DND-41 (cell line): ENCODE data around the gene STMN1.

ENCODE experiments used
- ATAC-seq: fragments of 200-7000 bp; cut with Tn5 transposase; 3 replicates; pipeline ENCODE4 v1.9.1; 2021; ENCODE audit warnings: low read depth; ENCODE audit not compliant: insufficient read depth
- DNase-seq: peaks from one replicate; pipeline ENCODE4 v3.0.0-alpha.2; 2020
- H2AFZ ChIP-seq: 2 replicates; pipeline ENCODE4 v1.6.0; 2012; ENCODE audit warnings: low read depth, low read length
- H3K27ac ChIP-seq: 2 replicates; pipeline ENCODE4 v1.5.1; 2012; ENCODE audit warnings: low read length, inconsistent platforms
- H3K27me3 ChIP-seq: fragments of 200-600 bp; sonication (generic); 2 replicates; pipeline ENCODE4 v1.6.0; 2012; ENCODE audit warnings: low read length, mild to moderate bottlenecking, inconsistent platforms; ENCODE audit not compliant: insufficient read depth, poor library complexity
- H3K36me3 ChIP-seq: 2 replicates; pipeline ENCODE4 v1.5.1; 2012; ENCODE audit warnings: low read length, inconsistent platforms; ENCODE audit not compliant: insufficient read depth
- H3K4me1 ChIP-seq: 2 replicates; pipeline ENCODE4 v1.5.1; 2012; ENCODE audit warnings: mild to moderate bottlenecking, low read length; ENCODE audit not compliant: insufficient read depth
- H3K4me2 ChIP-seq: 2 replicates; pipeline ENCODE4 v1.6.0; 2012; ENCODE audit warnings: mild to moderate bottlenecking, moderate library complexity, low read length, inconsistent platforms; ENCODE audit not compliant: insufficient read depth
- H3K4me3 ChIP-seq, 2 experiments: fragments of 200-600 bp in 1 of 2; shearing (Covaris generic) in 1 of 2; 2 replicates each; pipeline ENCODE4 v1.5.1; 2012 to 2016; ENCODE audit warnings: inconsistent platforms in 2 of 2, low read length in 2 of 2, mild to moderate bottlenecking in 2 of 2, low read depth in 1 of 2, moderate library complexity in 1 of 2
- H3K79me2 ChIP-seq: 2 replicates; pipeline ENCODE4 v1.6.0; 2012; ENCODE audit warnings: low read length, inconsistent platforms; ENCODE audit not compliant: insufficient read depth
- H3K9ac ChIP-seq: 2 replicates; pipeline ENCODE4 v1.6.0; 2012; ENCODE audit warnings: low read depth, mild to moderate bottlenecking, inconsistent platforms, low read length, moderate library complexity
- H3K9me3 ChIP-seq: 2 replicates; pipeline ENCODE4 v1.5.1; 2012; ENCODE audit warnings: low read length, moderate library complexity, mild to moderate bottlenecking, inconsistent platforms; ENCODE audit not compliant: insufficient read depth, severe bottlenecking
- H4K20me1 ChIP-seq: 2 replicates; pipeline ENCODE4 v1.6.0; 2012; ENCODE audit warnings: low read length; ENCODE audit not compliant: insufficient read depth
- CTCF ChIP-seq: IDR thresholded peaks from 2 replicates; pipeline ENCODE4 v1.5.1; 2012; ENCODE audit warnings: borderline replicate concordance, low read length, moderate library complexity, mild to moderate bottlenecking; ENCODE audit not compliant: poor library complexity, severe bottlenecking; ENCODE audit errors: extremely low read depth
- EZH2 ChIP-seq: IDR thresholded peaks from 3 replicates; pipeline ENCODE4 v1.6.1; 2012; ENCODE audit warnings: borderline replicate concordance, low read depth, mild to moderate bottlenecking, moderate library complexity, low read length, inconsistent platforms; ENCODE audit not compliant: severe bottlenecking

Gene STMN1

DNA sequence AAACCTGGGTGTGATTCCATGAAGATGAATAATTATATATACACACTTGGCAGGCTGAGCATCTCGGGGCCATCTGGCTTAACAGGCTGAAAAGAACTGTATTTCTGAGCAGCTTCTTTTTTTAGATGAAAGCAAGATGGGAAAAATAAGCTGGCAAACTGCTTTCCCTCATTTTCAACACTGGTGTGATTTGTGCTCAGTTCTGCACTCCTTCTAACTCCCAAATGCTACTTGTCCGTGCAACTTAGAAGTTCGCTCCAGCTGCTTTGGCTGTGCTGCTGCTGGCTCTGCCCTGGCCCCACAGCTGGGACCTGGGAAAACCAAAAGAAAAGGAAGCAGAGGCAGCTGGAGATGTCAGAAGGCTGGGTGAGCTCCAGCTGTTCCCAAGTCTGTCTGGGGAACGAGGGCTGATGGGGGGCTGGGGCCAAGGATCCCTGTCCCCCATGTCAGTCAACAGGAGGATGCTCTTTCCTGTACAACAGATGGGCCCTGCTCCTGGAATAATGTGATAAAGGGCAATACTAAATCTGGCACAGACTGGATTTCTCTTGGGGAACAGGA lies 46.7 kb upstream of the STMN1 start:
- peaks cover 8% of the 10 kb centered on the region for H3K36me3 ChIP-seq
- no peaks in the 10 kb centered on the region for H3K9me3 ChIP-seq
- no peaks in the 10 kb centered on the region for H3K27me3 ChIP-seq
- H2AFZ ChIP-seq, result no peak overlapping the region
- TF ChIP-seq CTCF (no peak), EZH2 (no peak)
- H3K27ac ChIP-seq, result no peak overlapping the region
- no peaks in the 10 kb centered on the region for H3K79me2 ChIP-seq
- DNase-seq (no peak), ATAC-seq (no peak)
- H3K4me2 ChIP-seq, result no peak overlapping the region
- no peaks in the 10 kb centered on the region for H4K20me1 ChIP-seq
- H3K4me1 ChIP-seq, result no peaks in the 10 kb centered on the region
- H3K4me3 ChIP-seq, result no peak overlapping the region
- no peak overlapping the region for H3K9ac ChIP-seq

GRCh38 chr1:25948641-25949040 lies 42.4 kb upstream of the STMN1 start:
- Histone ChIP-seq H3K27me3 (no peaks in the 10 kb centered on the region), H3K27ac (no peak overlapping the region), H4K20me1 (no peaks in the 10 kb centered on the region), H3K9me3 (peaks cover 2% of the 10 kb centered on the region), H3K9ac (no peak overlapping the region), H3K36me3 (no peaks in the 10 kb centered on the region), H3K4me1 (no peaks in the 10 kb centered on the region), H2AFZ (no peak overlapping the region), H3K79me2 (no peaks in the 10 kb centered on the region), H3K4me3 (no peak overlapping the region), H3K4me2 (no peak overlapping the region)
- no peak for ATAC-seq
- no peak for DNase-seq
- TF ChIP-seq CTCF (no peak), EZH2 (no peak)

DNA sequence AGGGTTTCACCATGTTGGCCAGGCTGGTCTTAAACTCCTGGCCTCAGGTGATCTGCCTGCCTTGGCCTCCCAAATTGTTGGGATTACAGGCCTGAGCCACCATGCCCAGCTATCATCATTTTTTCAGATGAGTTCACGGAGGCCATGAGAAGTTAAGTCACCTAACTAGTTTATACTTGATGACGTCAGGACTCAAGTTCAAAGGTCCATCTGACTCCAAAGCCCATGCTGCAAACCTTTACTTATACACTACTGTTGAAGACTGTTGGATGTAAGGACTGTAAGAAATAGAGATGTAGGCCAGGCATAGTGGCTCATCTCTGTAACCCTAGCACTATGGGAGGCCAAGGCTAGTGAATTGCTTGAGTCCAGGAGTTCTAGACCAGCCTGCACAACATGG lies 40.8 kb upstream of the STMN1 start:
- Histone ChIP-seq H3K27me3 (no peaks in the 10 kb centered on the region), H3K36me3 (no peaks in the 10 kb centered on the region), H2AFZ (no peak overlapping the region), H4K20me1 (no peaks in the 10 kb centered on the region), H3K27ac (no peak overlapping the region), H3K4me3 (no peak overlapping the region), H3K4me1 (no peaks in the 10 kb centered on the region), H3K9me3 (peaks cover 4% of the 10 kb centered on the region), H3K79me2 (no peaks in the 10 kb centered on the region), H3K9ac (no peak overlapping the region), H3K4me2 (no peak overlapping the region)
- DNase-seq (no peak), ATAC-seq (no peak)
- TF ChIP-seq CTCF, result no peak

GRCh38 chr1:25945761-25946160 lies 39.5 kb upstream of the STMN1 start:
- H3K27me3 ChIP-seq, result no peaks in the 10 kb centered on the region
- no peaks in the 10 kb centered on the region for H3K4me1 ChIP-seq
- H4K20me1 ChIP-seq, result no peaks in the 10 kb centered on the region
- no peak for TF ChIP-seq EZH2
- TF ChIP-seq CTCF, result no peak
- peaks cover 4% of the 10 kb centered on the region for H3K9me3 ChIP-seq
- no peak for DNase-seq
- H3K27ac ChIP-seq, result no peak overlapping the region
- H3K36me3 ChIP-seq, result no peaks in the 10 kb centered on the region
- no peak overlapping the region for H3K4me3 ChIP-seq
- no peak overlapping the region for H3K9ac ChIP-seq
- H3K4me2 ChIP-seq, result no peak overlapping the region
- no peak overlapping the region for H2AFZ ChIP-seq
- ATAC-seq, result no peak
- no peaks in the 10 kb centered on the region for H3K79me2 ChIP-seq
